Neuronal stem cell (in vitro differentiated cells): ENCODE data around the gene NUP88.

ENCODE experiments used
- DNase-seq: peaks from one replicate; pipeline ENCODE4 v3.0.0-alpha.2; 2013; ENCODE audit warnings: low spot score
- H2AFZ ChIP-seq: one replicate; pipeline ENCODE4 v1.6.1; 2013; ENCODE audit warnings: mild to moderate bottlenecking, low read length, inconsistent platforms
- H2AK5ac ChIP-seq: 2 replicates; pipeline ENCODE4 v1.6.1; 2013; ENCODE audit warnings: low read depth, mild to moderate bottlenecking, inconsistent platforms, low read length, moderate library complexity, mixed read lengths
- H2BK120ac ChIP-seq: 2 replicates; pipeline ENCODE4 v1.6.1; 2013; ENCODE audit warnings: low read depth, mild to moderate bottlenecking, inconsistent platforms, low read length, moderate library complexity, mixed read lengths
- H2BK12ac ChIP-seq: one replicate; pipeline ENCODE4 v1.6.1; 2013; ENCODE audit warnings: low read length, inconsistent platforms
- H2BK15ac ChIP-seq: 2 replicates; pipeline ENCODE4 v1.6.1; 2013; ENCODE audit warnings: mild to moderate bottlenecking, low read length, inconsistent platforms, mixed read lengths
- H2BK5ac ChIP-seq: one replicate; pipeline ENCODE4 v1.6.1; 2013; ENCODE audit warnings: inconsistent platforms, mild to moderate bottlenecking, low read length, moderate library complexity
- H3K14ac ChIP-seq: one replicate; pipeline ENCODE4 v1.6.1; 2013; ENCODE audit warnings: low read length, inconsistent platforms
- H3K18ac ChIP-seq: 2 replicates; pipeline ENCODE4 v1.6.1; 2013; ENCODE audit warnings: low read length, inconsistent platforms
- H3K23ac ChIP-seq: 2 replicates; pipeline ENCODE4 v1.6.1; 2013; ENCODE audit warnings: low read depth, mild to moderate bottlenecking, mixed read lengths, low read length, inconsistent platforms; ENCODE audit not compliant: poor library complexity
- H3K27ac ChIP-seq: replicated peaks from 3 replicates; pipeline ENCODE4 v1.5.1; 2013; ENCODE audit warnings: low read length, inconsistent platforms
- H3K27me3 ChIP-seq, 3 experiments: 2 replicates each; pipeline ENCODE4 v1.6.1; 2013; ENCODE audit warnings: low read length in 3 of 3, mild to moderate bottlenecking in 2 of 3, inconsistent platforms in 1 of 3, low read depth in 1 of 3, mixed read lengths in 1 of 3, moderate library complexity in 1 of 3; ENCODE audit not compliant: control insufficient read depth in 3 of 3, insufficient read depth in 3 of 3
- H3K36me3 ChIP-seq, 2 donors: replicated peaks in 1 of 2; 2 replicates each; pipeline ENCODE4 v1.6.1; 2013; ENCODE audit warnings: low read length in 2 of 2; ENCODE audit not compliant: control insufficient read depth in 2 of 2, insufficient read depth in 2 of 2
- H3K4ac ChIP-seq: 2 replicates; pipeline ENCODE4 v1.6.1; 2013; ENCODE audit warnings: inconsistent platforms, mild to moderate bottlenecking, low read length, moderate library complexity
- H3K4me1 ChIP-seq, 2 donors: 1 replicate in 1 of 2; 2 replicates in 1 of 2; pipeline ENCODE4 v1.6.1; 2013; ENCODE audit warnings: low read length in 2 of 2, low read depth in 1 of 2; ENCODE audit not compliant: control insufficient read depth in 2 of 2, insufficient read depth in 1 of 2
- H3K4me2 ChIP-seq: one replicate; pipeline ENCODE4 v1.6.1; 2013; ENCODE audit warnings: mild to moderate bottlenecking, low read length, inconsistent platforms; ENCODE audit not compliant: insufficient read depth, poor library complexity, severe bottlenecking
- H3K4me3 ChIP-seq, 2 donors: 2 replicates each; pipeline ENCODE4 v1.5.1; 2013; ENCODE audit warnings: low read length in 2 of 2, mild to moderate bottlenecking in 2 of 2, inconsistent platforms in 1 of 2, moderate library complexity in 1 of 2
- H3K79me1 ChIP-seq: one replicate; pipeline ENCODE4 v1.6.1; 2013; ENCODE audit warnings: low read depth, mild to moderate bottlenecking, inconsistent platforms, low read length, moderate library complexity
- H3K9ac ChIP-seq: one replicate; pipeline ENCODE4 v1.6.1; 2013; ENCODE audit warnings: mild to moderate bottlenecking, low read depth, low read length, inconsistent platforms; ENCODE audit not compliant: poor library complexity
- H3K9me3 ChIP-seq, 2 donors: replicated peaks in 1 of 2; 2 replicates each; pipeline versions ENCODE3 to v1.6.1; 2013; ENCODE audit warnings: low read length in 2 of 2, mild to moderate bottlenecking in 2 of 2, inconsistent platforms in 1 of 2, low read depth in 1 of 2, mixed read lengths in 1 of 2, moderate library complexity in 1 of 2; ENCODE audit not compliant: control insufficient read depth in 2 of 2, insufficient read depth in 1 of 2
- H4K8ac ChIP-seq: one replicate; pipeline ENCODE4 v1.6.1; 2013; ENCODE audit warnings: low read depth, mild to moderate bottlenecking, inconsistent platforms, low read length, moderate library complexity
- H4K91ac ChIP-seq: one replicate; pipeline ENCODE4 v1.6.1; 2013; ENCODE audit warnings: low read length, low read depth, mild to moderate bottlenecking, inconsistent platforms; ENCODE audit not compliant: poor library complexity
- WGBS, 2 donors: extraction: QIAGEN DNeasy Blood & Tissue Kit; methylation state at CpG; one replicate each; pipeline ENCODE4 v1.1.7; 2013; ENCODE audit warnings: missing lambda C conversion rate in 2 of 2, mixed read lengths in 1 of 2; ENCODE audit not compliant: insufficient read length in 2 of 2, insufficient replicate concordance in 1 of 2; ENCODE audit errors: extremely low coverage in 2 of 2; 5-methylcytosine and 5-hydroxymethylcytosine counted together

The NUP88 gene

DNA sequence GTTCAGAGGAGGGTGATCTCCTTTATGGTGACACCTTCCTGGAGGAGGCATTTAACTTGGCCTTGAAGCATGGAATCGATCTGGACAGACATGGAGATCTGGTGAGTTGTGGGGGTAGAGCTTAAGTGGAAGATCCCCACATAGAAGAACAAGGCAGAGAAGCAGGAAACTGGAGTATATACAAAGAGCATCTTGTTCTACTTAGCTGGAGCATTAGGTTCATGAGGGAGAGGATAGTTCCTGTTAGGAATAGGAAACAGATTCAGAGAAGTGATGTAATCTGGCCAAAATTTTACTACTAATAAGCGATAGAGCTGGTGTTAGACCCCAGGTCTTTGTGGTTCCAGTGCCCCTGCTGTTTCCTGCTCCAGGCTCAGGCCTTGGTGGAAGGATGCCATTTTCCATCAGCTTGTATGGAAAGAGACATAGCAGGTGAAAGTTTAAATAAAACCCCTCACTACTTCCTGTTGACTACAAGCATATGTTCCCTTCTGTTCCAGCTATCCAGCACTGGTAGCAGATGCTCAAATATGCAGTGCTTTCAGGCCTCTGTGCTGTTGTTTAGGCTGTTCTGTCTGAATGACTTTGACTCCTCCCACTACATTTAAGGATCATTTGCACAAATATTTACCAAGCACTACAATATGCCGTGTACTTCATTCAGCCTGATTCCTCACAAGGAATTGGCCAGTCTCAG, 9.9 kb upstream of the NUP88 start:
- Histone ChIP-seq H3K4me3 (no peak overlapping the region), H2AFZ (no peak overlapping the region), H3K9me3 (no peaks in the 10 kb centered on the region), H2BK15ac (no peak overlapping the region), H3K79me1 (no peaks in the 10 kb centered on the region), H2BK5ac (no peak overlapping the region), H3K36me3 (peaks cover 61 to 98% of the 10 kb centered on the region in 2 donors), H3K9ac (no peak overlapping the region), H2AK5ac (no peak overlapping the region), H3K4me1 (no peaks in the 10 kb centered on the region), H3K23ac (no peak overlapping the region), H3K18ac (no peak overlapping the region), H3K14ac (no peak overlapping the region), H3K4ac (no peak overlapping the region), H2BK12ac (no peak overlapping the region), H4K8ac (no peak overlapping the region), H2BK120ac (no peak overlapping the region), H3K27ac (no peak overlapping the region), H3K27me3 (no peaks in the 10 kb centered on the region), H4K91ac (no peak overlapping the region), H3K4me2 (no peak overlapping the region)
- no CpG with 5 or more reads among the region's 3 CpGs for WGBS, 2 donors
- DNase-seq: no peak

DNA sequence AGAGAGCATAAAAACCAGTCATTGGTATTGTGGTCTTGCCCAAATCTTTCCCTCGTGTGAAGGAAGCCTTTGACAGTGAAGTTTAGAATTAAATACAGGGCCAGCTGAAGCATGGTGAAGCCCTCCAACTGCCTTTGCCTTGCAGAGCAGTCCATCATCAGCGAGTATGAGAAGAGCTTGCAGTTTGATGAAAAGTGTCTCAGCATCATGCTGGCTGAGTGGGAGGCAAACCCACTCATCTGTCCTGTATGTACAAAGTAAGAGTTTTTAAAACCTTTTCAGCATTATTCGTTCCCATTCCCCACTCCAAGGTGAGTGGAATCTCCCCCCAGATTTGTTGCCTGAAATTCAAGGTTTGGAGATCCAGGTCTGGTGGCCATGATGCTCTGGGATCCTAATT, 6.4 kb upstream of the NUP88 start:
- Histone ChIP-seq H3K27me3 (no peaks in the 10 kb centered on the region), H2AFZ (no peak overlapping the region), H4K8ac (no peak overlapping the region), H3K9me3 (no peaks in the 10 kb centered on the region), H3K79me1 (peaks cover 2% of the 10 kb centered on the region), H3K27ac (no peak overlapping the region), H2BK15ac (no peak overlapping the region), H4K91ac (no peak overlapping the region), H2AK5ac (no peak overlapping the region), H3K9ac (no peak overlapping the region), H3K14ac (no peak overlapping the region), H3K4me3 (no peak overlapping the region), H3K36me3 (peaks cover 52 to 96% of the 10 kb centered on the region in 2 donors), H2BK120ac (no peak overlapping the region), H2BK12ac (no peak overlapping the region), H3K4me1 (peaks cover 2 to 5% of the 10 kb centered on the region in 2 donors), H3K18ac (no peak overlapping the region), H3K4ac (no peak overlapping the region), H2BK5ac (no peak overlapping the region), H3K4me2 (no peak overlapping the region), H3K23ac (no peak overlapping the region)
- no CpG with 5 or more reads among the region's 3 CpGs for WGBS, 2 donors
- no peak for DNase-seq

DNA sequence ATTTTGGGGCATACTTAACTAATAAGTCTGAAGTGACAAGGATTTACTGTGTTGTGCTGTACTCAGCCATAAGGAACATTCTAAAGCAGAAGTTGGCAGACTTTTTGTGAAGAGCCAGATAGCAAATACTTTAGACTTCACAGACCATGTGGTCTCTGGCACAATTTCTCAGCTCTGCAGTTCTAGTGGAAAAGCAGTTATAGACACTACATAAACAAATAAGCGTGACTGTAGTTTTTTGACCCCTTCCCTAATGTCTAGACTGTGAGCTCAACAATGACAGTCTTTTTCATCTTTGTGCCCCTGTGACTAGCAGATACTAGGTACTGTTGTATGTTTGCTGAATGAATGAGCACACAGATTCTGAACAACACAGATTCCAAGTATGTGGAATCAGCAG, 5.4 kb upstream of the NUP88 start:
- H3K36me3 ChIP-seq: peaks cover 47 to 87% of the 10 kb centered on the region in 2 donors
- H2BK120ac ChIP-seq: no peak overlapping the region
- H3K14ac ChIP-seq: no peak overlapping the region
- no peak overlapping the region for H2AFZ ChIP-seq
- peaks cover 2% of the 10 kb centered on the region for H3K79me1 ChIP-seq
- no peak overlapping the region for H3K27ac ChIP-seq
- no peak overlapping the region for H2BK12ac ChIP-seq
- H4K91ac ChIP-seq: no peak overlapping the region
- H3K27me3 ChIP-seq: no peaks in the 10 kb centered on the region
- no peak overlapping the region for H3K4me3 ChIP-seq
- no peaks in the 10 kb centered on the region for H3K9me3 ChIP-seq
- H4K8ac ChIP-seq: no peak overlapping the region
- peaks cover 2 to 5% of the 10 kb centered on the region in 2 donors for H3K4me1 ChIP-seq
- WGBS, 2 donors: no CpG with 5 or more reads among the region's 1 CpG
- no peak overlapping the region for H2BK5ac ChIP-seq
- H2BK15ac ChIP-seq: no peak overlapping the region
- H3K23ac ChIP-seq: no peak overlapping the region
- H3K9ac ChIP-seq: no peak overlapping the region
- H3K4me2 ChIP-seq: no peak overlapping the region
- no peak for DNase-seq
- no peak overlapping the region for H3K18ac ChIP-seq
- no peak overlapping the region for H2AK5ac ChIP-seq
- no peak overlapping the region for H3K4ac ChIP-seq

DNA sequence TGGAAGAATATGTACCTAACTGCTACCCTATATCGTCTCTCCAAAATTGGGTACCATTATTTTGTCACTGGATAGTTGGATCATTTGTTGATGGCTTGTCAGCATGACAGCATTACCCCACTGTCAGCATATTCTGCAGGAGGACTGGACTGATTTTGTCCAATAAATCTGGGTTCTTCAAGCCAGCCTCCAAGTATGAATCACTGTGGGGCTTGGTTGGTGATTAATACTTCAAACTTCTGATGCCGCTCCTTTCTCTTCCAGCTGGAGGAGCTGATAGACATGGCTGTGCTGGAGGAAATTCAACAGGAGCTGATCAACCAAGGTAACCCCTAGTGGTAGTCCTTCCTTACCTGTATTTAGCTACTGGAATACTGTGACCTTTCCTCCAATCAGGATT, 3.0 kb upstream of the NUP88 start:
- Histone ChIP-seq H3K4me3 (no peak overlapping the region), H3K36me3 (peaks cover 30 to 64% of the 10 kb centered on the region in 2 donors), H4K8ac (no peak overlapping the region), H3K14ac (no peak overlapping the region), H3K23ac (no peak overlapping the region), H2AFZ (no peak overlapping the region), H2AK5ac (no peak overlapping the region), H3K9ac (no peak overlapping the region), H2BK120ac (no peak overlapping the region), H3K4me2 (no peak overlapping the region), H2BK15ac (no peak overlapping the region), H3K9me3 (no peaks in the 10 kb centered on the region), H2BK5ac (no peak overlapping the region), H3K18ac (no peak overlapping the region), H3K79me1 (peaks cover 4% of the 10 kb centered on the region), H3K4me1 (peaks cover 2 to 5% of the 10 kb centered on the region in 2 donors), H4K91ac (no peak overlapping the region), H3K27me3 (no peaks in the 10 kb centered on the region), H3K4ac (no peak overlapping the region), H3K27ac (no peak overlapping the region), H2BK12ac (no peak overlapping the region)
- DNase-seq: no peak
- no CpG with 5 or more reads among the region's 2 CpGs for WGBS, 2 donors
